SK-N-MC (cell line): ENCODE measurements around the gene PRKCZ.

Experiments used
- DNase-seq: peaks from one replicate; pipeline ENCODE4 v3.0.0-alpha.2; 2011; ENCODE audit warnings: low read depth, low spot score
- H3K27ac ChIP-seq: fragments of 200-600 bp; sonication (generic); 2 replicates; pipeline ENCODE4 v1.5.1; 2016; ENCODE audit warnings: mixed run types
- H3K36me3 ChIP-seq: fragments of 200-600 bp; sonication (generic); 2 replicates; pipeline ENCODE4 v1.6.1; 2017; ENCODE audit warnings: antibody characterized with exemption, low read length, mixed read lengths; ENCODE audit not compliant: insufficient read depth
- H3K4me3 ChIP-seq: fragments of 200-600 bp; sonication (generic); 2 replicates; pipeline ENCODE4 v1.5.1; 2016
- H3K9ac ChIP-seq: fragments of 200-600 bp; sonication (generic); 2 replicates; pipeline ENCODE4 v1.8.0; 2017; ENCODE audit warnings: mixed run types, mixed read lengths; ENCODE audit not compliant: insufficient read length
- H3K9me3 ChIP-seq: fragments of 200-600 bp; sonication (generic); 2 replicates; pipeline ENCODE4 v1.6.1; 2017; ENCODE audit warnings: low read depth, mild to moderate bottlenecking, antibody characterized with exemption, low read length, moderate library complexity, mixed read lengths
- EZH2 ChIP-seq: fragments of 200-600 bp; sonication (generic); IDR thresholded peaks from one replicate; pipeline ENCODE4 v1.6.1; 2017; ENCODE audit warnings: antibody characterized with exemption
- FOXP2 ChIP-seq: optimal IDR thresholded peaks from 2 replicates; pipeline ENCODE3; 2011; ENCODE audit warnings: mild to moderate bottlenecking, moderate library complexity; ENCODE audit not compliant: insufficient read depth; ENCODE audit errors: extremely low read length, control extremely low read depth
- POLR2AphosphoS5 ChIP-seq: IDR thresholded peaks from 2 replicates; pipeline ENCODE4 v1.6.1; 2012; ENCODE audit warnings: mild to moderate bottlenecking, low read depth, low read length, borderline replicate concordance

PRKCZ gene

DNA sequence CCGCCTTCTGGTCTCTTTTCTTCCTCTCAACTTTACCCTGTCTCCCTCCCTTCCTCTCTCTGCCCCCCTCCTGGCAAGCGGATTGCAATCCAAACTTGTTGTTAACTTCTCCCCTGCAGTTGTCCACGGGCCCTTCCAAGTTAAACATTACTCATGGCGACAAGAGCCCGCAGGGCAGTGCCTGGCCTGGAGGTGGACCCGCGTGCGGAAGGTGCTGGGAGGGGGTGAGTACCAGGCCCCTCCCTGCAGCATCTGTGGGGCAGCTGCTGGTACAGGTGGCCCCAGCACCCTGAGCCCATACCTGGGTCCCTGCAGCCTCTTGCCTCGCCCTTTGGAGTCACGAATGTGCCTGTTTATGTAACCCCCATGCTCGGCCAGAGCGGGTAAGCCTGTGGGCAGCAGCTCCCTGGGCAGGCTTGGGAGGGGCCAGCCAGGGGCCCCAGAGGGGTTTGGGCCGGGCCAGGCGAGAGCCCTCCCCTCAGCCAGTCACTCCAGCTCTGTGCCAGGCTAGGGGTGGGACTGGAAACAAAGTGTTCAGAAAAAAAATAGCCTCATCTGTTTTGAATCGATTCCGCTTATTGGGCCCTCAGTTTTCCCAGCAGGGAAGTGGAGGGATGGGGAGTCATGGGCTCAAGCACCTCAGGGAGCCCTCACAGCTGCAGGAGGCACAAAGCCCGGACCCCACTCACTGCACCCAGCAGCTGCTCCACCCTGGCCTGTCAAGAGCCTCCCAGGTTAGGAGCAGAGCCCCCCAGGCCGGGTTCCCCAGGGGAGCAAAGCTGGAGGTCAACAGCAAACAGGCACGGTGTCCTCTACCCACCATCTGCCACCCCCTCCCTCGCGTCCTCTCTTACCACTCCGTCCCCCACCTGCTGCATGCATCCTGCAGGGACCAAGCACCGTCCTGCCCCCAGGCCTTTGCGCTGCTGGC is 158.4 kb downstream of the PRKCZ start:
- Histone ChIP-seq H3K36me3 (no peaks in the 10 kb centered on the region), H3K9me3 (no peaks in the 10 kb centered on the region), H3K27ac (peak overlapping the region; percentile 46; the same call in 1 of the 2 replicates), H3K4me3 (no peak overlapping the region), H3K9ac (no peak overlapping the region)
- TF ChIP-seq EZH2: no peak
- TF ChIP-seq POLR2AphosphoS5: no peak
- TF ChIP-seq FOXP2: no peak
- DNase-seq: no peak

- peak overlapping the region; percentile 43 for H3K27ac ChIP-seq
- no peaks in the 10 kb centered on the region for H3K36me3 ChIP-seq
- DNase-seq: no peak
- no peak for TF ChIP-seq EZH2
- H3K9ac ChIP-seq: no peak overlapping the region
- H3K4me3 ChIP-seq: no peak overlapping the region
- no peaks in the 10 kb centered on the region for H3K9me3 ChIP-seq
Observed at GRCh38 chr1:2209400-2210083, 159.3 kb downstream of the PRKCZ start.

- H3K9ac ChIP-seq: no peak overlapping the region
- no peak for DNase-seq
- H3K27ac ChIP-seq: no peak overlapping the region
- no peaks in the 10 kb centered on the region for H3K36me3 ChIP-seq
- no peak overlapping the region for H3K4me3 ChIP-seq
- TF ChIP-seq FOXP2 (no peak), POLR2AphosphoS5 (no peak), EZH2 (no peak)
- H3K9me3 ChIP-seq: no peaks in the 10 kb centered on the region
Observed at GRCh38 chr1:2210084-2210653, 160.0 kb downstream of the PRKCZ start.

DNA sequence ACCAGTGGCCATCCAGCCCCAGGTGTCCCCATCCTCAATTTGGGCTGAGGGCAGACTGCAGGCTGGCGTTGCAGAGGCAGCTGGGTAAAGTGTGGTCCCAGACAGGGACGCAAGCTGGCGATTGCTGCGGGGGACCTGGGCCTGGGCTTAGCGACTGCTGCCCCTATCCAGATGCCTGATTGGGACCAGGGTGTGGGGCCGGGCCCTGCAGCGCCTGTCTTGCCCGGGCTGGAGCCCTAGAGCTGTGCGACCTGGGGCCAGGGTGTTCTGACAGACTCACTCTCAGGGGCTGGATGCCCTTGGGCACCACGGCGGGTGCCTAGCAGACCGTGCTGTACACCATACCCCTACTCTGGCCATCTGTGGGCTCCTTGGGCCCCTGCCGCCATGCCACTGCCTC is 160.6 kb downstream of the PRKCZ start:
- Histone ChIP-seq H3K9ac (no peak overlapping the region), H3K36me3 (no peaks in the 10 kb centered on the region), H3K9me3 (no peaks in the 10 kb centered on the region), H3K27ac (no peak overlapping the region), H3K4me3 (no peak overlapping the region)
- TF ChIP-seq FOXP2 (no peak), POLR2AphosphoS5 (no peak), EZH2 (no peak)
- no peak for DNase-seq

GRCh38 chr1:2212274-2212531 is 162.0 kb downstream of the PRKCZ start:
- H3K27ac ChIP-seq: peak overlapping the region; percentile 98
- no peak for DNase-seq
- peak overlapping the region; percentile 50 for H3K9ac ChIP-seq
- no peaks in the 10 kb centered on the region for H3K36me3 ChIP-seq
- no peaks in the 10 kb centered on the region for H3K9me3 ChIP-seq
- no peak for TF ChIP-seq FOXP2
- TF ChIP-seq EZH2: no peak
- no peak for TF ChIP-seq POLR2AphosphoS5
- H3K4me3 ChIP-seq: peak overlapping the region; percentile 79

DNA sequence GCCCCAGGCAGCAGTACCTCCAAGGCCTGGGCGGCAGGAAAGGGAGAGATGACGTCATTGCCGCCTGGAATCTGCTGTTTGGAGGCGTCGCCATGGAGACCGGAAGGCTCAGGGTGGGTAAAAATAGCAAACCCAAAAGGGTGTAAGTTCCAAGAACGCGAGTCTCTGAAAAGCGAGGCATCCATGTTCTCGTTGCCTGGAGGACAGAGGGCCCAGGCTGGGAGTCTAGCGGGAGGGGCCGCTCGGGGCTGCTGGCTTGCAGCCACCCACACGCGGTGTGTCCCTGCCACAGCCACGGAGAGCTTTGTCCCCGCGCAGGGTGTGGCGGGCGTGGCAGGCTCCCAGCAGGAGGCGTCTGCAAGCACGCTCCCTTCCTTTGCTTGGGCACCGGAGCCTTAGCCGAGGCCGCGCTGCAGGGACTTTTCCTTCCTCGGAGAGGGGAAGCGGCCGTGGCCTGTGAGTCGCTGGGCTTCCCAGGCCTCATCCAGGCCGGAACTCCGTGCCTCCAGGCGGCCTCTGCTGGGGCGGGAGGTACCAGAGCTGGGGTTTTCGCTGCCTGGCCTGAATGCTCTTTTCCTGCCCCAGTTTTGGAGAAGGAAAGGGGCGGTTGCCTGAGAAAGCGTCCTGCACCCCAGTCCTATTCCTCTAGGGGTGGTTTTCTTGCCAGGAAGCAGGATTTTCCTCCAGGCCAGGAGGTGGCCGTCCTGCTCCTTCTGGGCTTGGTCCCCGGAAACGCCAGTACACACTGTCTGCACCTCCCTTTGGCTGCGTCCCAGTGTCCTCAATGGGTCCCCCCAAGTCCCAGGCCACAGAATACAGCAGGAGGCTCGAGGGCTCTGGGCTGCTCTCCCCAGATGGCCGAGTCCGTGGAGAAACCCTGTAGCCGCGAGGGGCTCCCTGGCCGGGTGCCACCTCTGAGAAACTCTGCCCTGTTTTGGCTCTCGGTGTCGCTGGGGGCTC is 162.6 kb downstream of the PRKCZ start:
- H3K9me3 ChIP-seq: no peaks in the 10 kb centered on the region
- H3K27ac ChIP-seq: peak overlapping the region; percentile 98
- no peaks in the 10 kb centered on the region for H3K36me3 ChIP-seq
- H3K4me3 ChIP-seq: peak overlapping the region; percentile 79
- H3K9ac ChIP-seq: peak overlapping the region; percentile 78
- TF ChIP-seq EZH2: no peak
- peak; percentile 64 for TF ChIP-seq POLR2AphosphoS5
- no peak for TF ChIP-seq FOXP2
- DNase-seq: peak; percentile 84

- no peak for DNase-seq
- Histone ChIP-seq H3K36me3 (no peaks in the 10 kb centered on the region), H3K9ac (peak overlapping the region; percentile 78), H3K27ac (peak overlapping the region; percentile 98), H3K9me3 (no peaks in the 10 kb centered on the region), H3K4me3 (no peak overlapping the region)
- TF ChIP-seq FOXP2: no peak
- TF ChIP-seq EZH2: no peak
- TF ChIP-seq POLR2AphosphoS5: no peak
Observed at GRCh38 chr1:2213576-2214505, 163.6 kb downstream of the PRKCZ start.
